ENCODE data around the gene PHF20. TPM values are rescaled to one million over a fixed set of nuclear protein-coding genes. Genes with fewer than 3 reads are reported as not detected.
"Not testable (repeated sequence)": the region's sequence is repeated elsewhere in the genome, so short reads cannot be mapped to it uniquely, and the experiment has no call there.

PHF20 gene
- polyA plus RNA-seq (2012; ENCODE audit: insufficient read depth, insufficient read length), result 29.3 TPM

DNA sequence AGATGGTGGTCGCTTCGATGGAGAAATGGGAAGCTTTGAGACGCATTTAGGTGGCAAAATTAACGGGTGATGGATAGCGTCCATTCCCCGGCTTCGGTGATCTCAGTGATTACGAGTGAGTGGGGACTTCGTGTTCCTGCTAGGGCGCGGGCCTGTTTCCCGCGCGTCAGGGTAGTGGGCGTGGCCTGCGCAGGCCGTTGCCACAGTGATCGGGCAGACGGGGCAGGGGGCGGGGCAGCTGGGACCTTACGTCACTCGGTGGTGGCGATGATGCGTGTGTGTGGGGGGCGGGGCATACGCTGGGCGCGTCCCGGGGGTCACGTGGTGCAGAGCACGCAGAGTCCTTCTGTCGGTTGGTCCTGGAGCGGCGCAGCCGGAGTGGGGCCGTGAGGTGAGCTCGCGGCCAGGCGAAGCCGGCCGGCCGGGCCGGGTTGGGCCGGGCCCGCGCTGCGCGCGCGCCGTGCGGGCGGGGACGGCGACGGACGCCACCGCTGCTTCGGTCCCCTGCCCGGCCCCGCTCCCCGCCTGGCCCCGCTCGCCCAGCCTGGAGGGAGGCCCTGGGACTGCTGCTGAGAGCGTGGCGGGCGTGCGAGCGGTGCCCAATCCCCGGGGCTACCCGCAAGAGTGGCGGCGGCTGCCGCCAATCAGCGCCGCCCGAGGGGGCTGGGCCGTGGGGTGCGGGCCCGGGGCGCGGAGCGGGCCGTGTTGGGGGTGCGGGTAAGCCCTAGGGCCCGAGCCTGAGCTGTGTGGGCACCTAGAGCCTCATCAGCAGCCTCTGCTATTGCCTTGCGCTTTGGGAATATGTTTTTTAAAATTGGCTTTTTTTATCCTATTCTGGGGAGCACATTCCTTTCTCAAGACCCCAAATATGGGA is at the start of gene PHF20:
Gene PHF20 (plus strand): TSS at position 327 of the 874 bp plus-strand sequence. CDS start 29,508 bp downstream, outside the sequence.
- peak within 1 kb of the TSS; percentile 83 for H3K4me3 ChIP-seq (ENCODE audit: low read length)
- peak; percentile 92 for DNase-seq (ENCODE audit: low read depth, low spot score)

DNA sequence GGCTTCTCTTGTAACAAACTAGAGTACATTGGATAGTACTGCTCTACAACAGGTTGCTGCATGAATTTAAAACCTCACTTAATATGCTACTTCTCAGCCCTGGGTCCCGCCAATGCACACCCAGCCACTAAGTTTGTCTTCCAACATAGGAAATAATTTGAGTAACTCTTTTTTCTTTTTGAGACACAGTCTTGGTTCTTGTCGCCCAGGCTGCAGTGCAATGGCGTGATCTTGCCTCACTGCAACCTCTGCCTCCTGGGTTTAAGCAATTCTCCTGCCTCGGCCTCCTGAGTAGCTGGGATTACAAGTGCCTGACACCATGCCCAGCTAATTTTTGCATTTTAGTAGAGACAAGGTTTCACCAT is 48.6 kb upstream of the PHF20 start:
- not testable (repeated sequence) for H3K4me3 ChIP-seq (ENCODE audit: low read length); DNase-seq (ENCODE audit: low read depth, low spot score)

DNA sequence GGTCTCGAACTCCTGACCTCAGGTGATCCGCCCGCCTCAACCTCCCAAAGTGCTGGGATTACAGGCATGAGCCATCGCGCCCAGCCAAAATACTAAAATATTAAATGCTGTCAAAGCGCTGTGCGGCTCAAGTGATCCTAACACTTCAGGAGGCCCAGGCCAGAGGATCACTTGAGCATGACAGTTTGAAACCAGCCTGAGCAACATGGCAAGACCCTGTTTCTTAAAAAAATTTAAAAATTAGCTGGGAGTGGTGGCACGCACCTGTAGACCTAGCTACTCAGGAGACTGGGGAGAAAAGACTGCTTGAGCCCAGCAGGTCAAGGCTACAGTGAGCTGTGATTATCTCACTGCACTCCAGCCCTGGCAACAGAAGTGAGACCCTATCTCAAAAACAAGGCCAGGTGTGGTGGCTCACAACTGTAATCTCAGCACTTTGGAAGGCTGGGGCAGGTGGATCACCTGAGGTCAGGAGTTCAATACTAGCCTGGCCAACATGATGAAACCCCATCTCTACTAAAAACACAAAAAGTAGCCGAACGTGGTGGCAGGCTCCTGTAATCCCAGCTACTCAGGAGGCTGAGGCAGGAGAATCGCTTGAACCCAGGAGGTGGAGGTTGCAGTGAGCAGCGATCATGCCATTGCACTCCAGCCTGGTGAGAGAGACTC is 48.0 kb upstream of the PHF20 start:
- H3K4me3 ChIP-seq (ENCODE audit: low read length); DNase-seq (ENCODE audit: low read depth, low spot score): not testable (repeated sequence)

DNA sequence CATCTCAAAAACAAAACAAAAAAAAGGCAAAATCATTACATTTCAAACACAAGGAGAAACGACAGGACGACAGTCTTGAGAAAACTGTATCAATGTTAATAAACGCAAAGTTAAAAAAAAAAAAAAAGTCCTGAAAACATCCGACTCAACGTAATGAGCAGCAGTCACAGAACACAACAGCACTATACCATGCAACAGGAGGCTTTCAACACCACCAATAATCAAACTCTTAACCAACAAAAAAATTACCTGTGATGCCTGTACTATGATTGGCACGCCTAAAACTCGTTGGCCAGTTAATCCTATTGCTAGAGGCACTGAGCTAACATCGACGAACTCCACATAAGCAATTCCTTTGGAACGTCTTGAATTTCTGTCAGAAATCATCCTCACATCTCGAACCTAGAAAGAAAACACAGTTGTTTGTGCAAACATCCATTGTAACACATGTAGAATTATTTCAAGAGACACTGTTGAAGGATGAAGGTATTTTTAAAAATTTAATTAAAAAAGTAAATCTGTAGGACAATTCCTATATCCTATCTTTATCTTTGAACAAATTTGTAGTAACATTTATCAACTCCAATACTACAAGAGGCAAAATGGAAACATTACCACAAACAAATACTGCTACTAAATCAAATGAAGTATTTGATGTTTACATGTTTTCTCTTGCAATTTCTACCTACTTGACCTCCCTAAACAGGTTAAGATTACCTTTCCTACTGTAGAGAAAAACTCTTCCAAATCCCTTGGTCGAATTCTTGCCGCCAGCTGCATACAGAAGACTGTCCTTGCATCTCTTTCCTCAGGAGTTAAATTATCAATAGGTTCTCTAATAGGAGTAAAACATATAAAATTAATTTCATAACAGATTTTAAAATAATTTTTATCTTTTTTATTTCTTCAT is 47.2 kb upstream of the PHF20 start:
- no peak overlapping the region for H3K4me3 ChIP-seq (ENCODE audit: low read length)
- DNase-seq (ENCODE audit: low read depth, low spot score), result no peak

DNA sequence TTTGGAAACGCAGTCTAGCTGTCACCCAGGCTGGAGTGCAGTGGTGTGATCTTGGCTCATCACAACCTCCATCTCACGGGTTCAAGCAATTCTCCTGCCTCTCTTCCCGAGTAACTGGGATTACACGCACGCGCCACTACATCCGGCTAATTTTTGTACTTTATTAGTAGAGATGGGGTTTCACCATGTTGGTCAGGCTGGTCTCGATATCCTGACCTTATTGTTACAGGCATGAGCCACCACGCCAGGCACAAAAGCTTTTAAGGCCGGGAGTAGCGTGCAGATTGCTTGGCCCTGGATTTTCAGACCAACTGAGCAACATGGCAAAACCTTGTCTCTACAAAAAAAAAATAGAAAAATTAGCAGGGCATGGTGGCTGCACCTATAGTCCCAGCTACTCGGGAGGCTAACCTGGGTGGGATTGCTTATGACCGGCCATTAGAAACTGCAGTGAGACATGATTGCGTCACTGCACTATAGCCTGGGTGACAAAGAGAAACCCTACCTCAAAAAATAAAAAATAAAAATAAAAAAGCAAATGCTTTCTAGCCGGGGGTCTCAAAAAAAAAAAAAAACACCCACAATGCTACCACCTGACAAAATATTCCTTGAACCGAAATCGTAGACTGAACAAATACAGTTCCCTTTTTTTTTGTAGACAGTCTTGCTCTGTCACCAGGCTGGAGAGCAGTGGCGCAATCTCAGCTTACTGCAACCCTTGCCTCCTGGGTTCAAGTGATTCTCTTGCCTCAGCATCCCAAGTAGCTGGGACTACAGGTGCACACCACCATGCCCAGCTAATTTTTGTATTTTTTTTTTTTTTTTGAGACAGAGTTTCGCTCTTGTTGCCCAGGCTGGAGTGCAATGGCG is 44.7 kb upstream of the PHF20 start:
- no peak for DNase-seq (ENCODE audit: low read depth, low spot score)
- no peak overlapping the region for H3K4me3 ChIP-seq (ENCODE audit: low read length)

DNA sequence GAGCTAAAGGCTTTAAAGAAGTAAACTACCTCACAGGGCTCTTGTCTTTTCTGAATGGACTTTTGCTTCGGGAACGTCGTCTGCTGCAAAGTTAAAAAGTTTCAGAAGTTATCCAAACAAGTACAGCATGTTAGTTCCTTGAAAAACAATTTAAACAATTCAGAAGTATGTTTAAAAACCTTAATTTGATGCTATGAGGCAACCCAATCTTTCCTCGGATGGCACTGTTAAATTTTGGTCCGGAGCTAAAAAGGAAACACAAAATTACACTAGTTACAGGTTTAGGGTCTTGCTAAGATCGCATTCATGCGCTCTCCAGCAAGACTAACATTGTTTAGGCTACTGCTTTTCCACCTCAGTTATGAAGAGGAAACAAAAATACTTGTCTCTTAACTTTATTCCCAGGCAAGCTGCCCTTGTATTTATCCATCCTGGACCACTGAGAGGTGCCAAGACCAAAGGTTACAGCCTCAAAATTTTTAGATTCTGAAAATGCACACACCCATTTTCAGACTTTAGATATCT is 42.5 kb upstream of the PHF20 start:
- DNase-seq (ENCODE audit: low read depth, low spot score), result no peak
- H3K4me3 ChIP-seq (ENCODE audit: low read length), result no peak overlapping the region

DNA sequence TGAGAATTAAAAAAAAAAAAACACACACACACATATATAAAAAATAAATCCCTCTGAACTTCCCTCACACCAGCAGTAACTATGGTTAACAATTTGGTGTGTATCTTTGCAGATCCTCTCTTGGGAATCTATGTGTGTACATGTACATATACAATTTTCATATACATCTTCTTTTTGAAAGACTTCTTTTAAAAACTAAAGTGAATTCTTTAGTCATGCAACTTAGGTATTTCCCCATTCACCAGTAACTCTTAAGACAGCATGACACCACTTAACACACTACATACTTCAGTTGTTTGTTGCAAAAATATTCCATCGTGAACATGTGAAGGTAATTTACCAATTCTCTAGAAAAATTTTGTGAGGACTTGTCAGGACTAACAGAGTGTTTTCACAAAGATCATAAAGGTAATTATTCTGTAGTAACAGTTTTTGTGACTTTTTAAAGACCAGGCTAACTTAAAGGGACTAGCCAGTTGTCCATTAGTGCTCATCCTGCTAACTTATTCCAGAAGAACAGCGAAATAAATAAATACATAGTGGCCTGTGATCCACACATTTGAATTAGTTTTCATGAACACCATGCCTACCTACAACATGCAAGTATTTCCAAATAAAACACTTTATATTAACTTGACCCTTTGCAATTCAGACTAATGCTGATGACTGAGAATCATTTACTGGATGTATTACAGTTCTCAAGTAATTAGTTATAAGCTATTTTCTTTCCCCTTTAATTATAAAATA is 41.8 kb upstream of the PHF20 start:
- no peak for DNase-seq (ENCODE audit: low read depth, low spot score)
- no peak overlapping the region for H3K4me3 ChIP-seq (ENCODE audit: low read length)

DNA sequence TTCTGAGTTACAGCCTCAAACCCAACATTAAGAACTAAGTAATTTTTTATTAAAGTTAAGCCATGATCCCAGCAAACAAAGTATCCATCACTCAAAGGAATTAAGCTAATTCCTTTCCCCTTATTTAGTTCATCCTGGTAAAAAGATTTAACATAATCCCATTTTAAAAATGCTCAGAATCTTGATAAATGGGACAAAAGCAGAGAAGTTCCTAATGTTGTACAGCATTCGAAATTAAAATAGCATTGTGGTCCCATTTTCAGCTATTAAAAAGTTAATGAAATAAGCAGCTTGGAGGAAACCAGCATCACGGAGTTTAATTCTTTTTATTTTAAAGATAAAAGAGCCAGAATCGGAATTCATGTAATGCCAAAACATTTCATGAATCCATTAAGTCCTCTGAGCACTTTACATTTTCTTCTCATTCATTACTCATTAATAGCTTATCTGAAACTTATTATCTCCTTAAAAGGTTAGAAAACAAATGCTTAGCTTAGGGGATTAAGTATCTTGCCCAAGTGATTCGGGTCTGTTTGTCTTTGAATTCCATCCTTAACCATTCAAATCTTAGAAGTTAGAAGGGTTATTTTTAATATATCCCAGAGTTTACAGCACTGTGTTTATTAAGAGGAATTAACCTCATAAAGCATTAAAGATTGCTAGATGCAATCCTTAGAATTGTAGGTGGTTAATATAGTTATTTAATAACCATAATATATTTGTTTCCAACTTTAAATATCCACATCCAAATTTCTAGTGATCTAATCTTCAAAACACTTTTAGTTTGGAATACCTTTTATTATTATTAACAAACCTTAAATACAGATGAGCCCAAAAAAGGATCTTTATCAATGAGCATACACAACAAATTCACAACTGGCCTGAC is 41.0 kb upstream of the PHF20 start:
- no peak overlapping the region for H3K4me3 ChIP-seq (ENCODE audit: low read length)
- no peak for DNase-seq (ENCODE audit: low read depth, low spot score)

DNA sequence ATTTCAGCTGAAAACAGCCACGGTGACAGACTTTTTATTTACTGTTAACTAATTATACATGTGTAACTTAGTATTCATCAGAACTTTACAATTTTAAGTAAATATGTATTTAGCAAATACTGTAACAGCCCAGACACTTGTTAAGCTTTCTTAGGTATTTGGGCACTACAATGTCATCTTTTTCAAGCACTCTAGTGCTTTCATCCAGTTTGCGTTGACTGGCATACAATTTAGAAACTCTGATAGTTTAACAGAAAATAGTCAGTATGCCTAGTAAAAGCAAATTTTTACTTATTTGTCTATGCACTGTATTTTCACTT is 40.4 kb upstream of the PHF20 start:
- DNase-seq (ENCODE audit: low read depth, low spot score), result no peak
- H3K4me3 ChIP-seq (ENCODE audit: low read length), result no peak overlapping the region

DNA sequence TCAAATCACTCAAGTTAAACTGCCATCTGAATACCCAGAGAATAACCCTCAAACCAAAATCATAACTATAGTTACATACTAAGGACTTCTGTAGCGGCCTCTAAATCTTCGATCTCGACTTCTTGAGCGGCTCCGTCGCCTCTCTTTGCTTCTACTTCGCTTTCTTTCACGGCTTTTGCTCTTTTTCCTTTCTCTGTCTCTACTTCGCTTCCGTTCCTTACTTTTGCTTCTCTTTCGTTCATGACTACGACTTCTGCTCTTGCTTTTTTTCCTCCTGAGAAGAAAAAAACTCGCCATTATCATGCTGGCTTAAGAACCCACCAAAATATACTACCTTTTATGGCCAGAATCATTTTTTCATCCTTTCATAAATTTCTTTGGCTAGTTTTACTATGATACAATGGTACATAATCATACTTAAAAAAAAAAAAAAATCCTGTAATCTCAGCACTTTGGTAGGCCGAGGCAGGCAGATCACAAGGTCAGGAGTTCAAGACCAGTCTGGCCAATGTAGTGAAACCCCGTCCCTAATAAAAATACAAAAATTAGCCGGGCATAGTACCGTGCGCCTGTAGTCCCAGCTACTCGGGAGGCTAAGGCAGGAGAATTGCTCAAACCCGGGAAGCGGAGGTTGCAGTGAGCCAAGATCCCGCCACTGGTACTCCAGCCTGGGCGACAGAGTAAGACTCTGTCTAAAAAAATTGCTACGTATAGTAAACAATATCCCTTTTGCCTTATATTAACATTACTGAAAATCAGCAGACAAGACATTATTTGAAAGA is 39.8 kb upstream of the PHF20 start:
- H3K4me3 ChIP-seq (ENCODE audit: low read length), result no peak overlapping the region
- DNase-seq (ENCODE audit: low read depth, low spot score), result no peak

DNA sequence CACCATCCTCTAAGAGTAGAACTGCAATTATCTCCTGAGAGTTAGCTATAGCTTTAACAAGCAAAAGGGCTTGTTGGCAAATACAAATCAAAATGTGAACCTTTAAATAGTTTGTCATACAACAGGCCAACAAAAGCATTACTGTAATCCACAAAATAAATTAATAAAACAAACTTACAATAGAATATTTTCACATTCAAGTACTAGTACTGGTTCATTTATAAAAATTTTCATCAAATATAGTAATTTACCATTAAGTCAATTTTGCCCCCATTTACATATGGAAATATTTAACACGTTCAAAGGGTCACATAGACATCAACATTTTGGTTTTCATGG is 39.2 kb upstream of the PHF20 start:
- H3K4me3 ChIP-seq (ENCODE audit: low read length), result no peak overlapping the region
- DNase-seq (ENCODE audit: low read depth, low spot score), result no peak

DNA sequence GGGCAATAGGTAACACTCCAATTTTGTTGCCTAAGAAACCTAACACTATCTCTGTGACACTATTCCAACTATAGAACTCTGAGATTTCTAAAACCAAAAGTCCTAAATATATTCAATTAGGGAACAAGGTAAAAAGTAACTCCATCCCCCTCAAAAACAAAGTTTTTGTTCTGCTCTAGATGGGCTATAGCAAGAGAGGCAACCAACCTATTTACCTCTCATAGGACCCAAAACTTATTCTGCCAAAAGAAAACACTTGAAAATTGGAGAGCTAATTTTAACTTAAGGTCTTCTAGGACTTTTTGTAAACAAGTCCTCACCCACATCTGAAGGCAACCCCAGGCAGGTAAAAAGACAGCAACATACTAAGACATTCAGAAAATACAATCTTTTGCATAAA is 37.4 kb upstream of the PHF20 start:
- no peak for DNase-seq (ENCODE audit: low read depth, low spot score)
- H3K4me3 ChIP-seq (ENCODE audit: low read length), result no peak overlapping the region

DNA sequence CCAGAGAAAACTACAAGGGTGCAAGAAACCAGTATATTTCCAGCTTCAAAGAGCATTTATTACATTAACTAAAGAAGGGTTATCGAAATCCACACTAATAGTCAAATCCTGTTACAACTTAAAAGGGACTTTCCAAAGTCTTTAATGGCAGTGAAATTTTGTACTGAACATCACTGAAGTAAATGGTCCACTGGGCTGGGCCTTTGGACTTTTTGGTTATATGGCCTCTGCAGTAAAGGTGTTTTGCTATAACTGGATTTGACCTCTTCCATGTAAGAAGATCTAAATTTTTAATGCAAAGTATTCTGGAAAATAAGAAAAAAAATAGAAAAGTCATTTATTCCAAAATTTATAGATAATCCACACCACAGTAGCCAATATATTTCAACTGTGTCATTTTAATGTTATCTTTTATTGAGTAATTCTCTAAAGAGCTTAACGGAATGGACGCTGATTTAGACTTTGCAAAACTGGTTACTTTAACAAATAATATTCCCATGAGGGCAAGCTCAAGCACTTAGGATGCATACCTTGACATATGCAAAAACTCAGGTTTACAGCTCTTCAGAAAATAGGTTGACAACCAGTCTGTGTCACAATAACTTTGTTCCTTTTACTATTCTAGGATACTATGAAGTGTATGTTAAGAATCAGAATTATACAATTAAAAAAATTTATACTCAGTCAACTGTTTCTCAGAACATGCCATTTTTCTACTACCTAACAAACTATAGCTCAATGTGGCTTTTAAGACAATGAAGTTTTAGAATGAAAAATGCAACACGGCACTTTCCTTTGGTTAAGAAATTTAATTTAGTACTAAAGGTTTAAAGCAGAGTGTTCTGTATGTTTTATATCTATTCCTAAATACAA is 36.8 kb upstream of the PHF20 start:
- DNase-seq (ENCODE audit: low read depth, low spot score), result no peak
- H3K4me3 ChIP-seq (ENCODE audit: low read length), result no peak overlapping the region

DNA sequence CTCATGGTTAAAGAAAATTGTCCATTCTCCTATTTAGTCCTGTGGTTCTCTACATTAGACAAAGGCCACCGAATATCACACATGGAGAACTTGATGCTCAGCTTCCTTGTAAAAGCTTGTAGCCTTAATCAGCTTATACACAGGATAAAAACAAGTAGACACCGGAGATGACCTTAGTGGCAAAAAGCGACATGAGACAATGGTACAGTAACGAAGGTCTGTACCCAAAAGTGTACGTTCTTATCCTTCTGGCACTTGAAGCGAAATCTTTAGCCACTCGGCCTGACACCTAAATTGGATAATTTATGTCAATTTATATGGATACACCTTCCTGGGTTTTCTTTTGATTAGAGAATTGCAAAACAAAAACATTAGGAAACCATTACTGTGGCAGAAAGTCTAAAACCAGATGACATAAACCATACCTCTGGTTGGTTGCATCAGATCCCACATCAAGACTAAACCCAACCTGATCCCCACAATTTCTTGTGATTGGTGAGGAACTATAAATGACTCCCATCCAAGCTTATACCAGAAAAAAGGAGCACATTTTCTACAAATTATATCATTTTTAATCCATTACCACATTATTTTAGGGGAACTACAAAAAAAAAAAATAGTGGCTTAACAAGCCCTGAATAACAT is 35.9 kb upstream of the PHF20 start:
- DNase-seq (ENCODE audit: low read depth, low spot score), result no peak
- H3K4me3 ChIP-seq (ENCODE audit: low read length), result no peak overlapping the region

DNA sequence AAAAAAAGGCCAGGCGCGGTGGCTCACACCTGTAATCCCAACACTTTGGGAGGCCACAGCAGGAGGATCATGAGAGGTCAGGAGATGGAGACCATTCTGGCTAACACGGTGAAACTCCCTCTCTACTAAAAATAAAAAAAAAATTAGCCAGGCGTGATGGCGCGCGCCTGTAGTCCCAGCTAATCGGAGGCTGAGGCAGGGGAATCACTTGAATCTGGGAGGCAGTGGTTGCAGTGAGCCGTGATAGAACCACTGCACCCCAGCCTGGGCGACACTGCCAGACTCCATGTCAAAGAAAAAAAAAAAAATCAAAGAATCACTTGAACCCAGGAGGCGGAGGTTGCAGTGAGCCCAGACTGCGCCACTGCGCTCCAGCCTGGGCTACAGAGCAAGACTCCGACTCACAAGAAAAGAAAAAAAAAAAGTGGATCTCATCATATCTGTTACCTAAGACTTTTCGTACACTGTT is 33.9 kb upstream of the PHF20 start:
- H3K4me3 ChIP-seq (ENCODE audit: low read length), result no peak overlapping the region
- DNase-seq (ENCODE audit: low read depth, low spot score), result no peak

Measured in Jurkat, Clone E6-1 (cell line).